Measurements from ENCODE around the gene GCC1. TPM values are rescaled to one million over a fixed set of nuclear protein-coding genes. Genes with fewer than 3 reads are reported as not detected.

GCC1 gene
- total RNA-seq, 2 donors from 2014 or later: 18.6 to 21.4 TPM

- no peaks in the 10 kb centered on the region for H3K27me3 ChIP-seq
- peaks cover 14% of the 10 kb centered on the region for H3K4me1 ChIP-seq
- no peak overlapping the region for H3K9ac ChIP-seq (ENCODE audit: low read depth in 2 of 2, low read length in 2 of 2)
- H3K27ac ChIP-seq: no peak overlapping the region
- peaks cover 6% of the 10 kb centered on the region for H3K36me3 ChIP-seq
- no peak for DNase-seq
- H3K9me3 ChIP-seq: no peaks in the 10 kb centered on the region
- intact Hi-C loops (cut with DNase I): no loop called here
- TF ChIP-seq CTCF (IDR thresholded peaks at IDR 0.05): no peak
- H3K4me3 ChIP-seq: no peak overlapping the region
Observed at GRCh38 chr7:127582361-127582760, 3.0 kb downstream of the GCC1 start.

- no peak for DNase-seq
- Histone ChIP-seq H3K36me3 (peaks cover 6% of the 10 kb centered on the region), H3K4me3 (no peak overlapping the region), H3K4me1 (peaks cover 14% of the 10 kb centered on the region), H3K27ac (no peak overlapping the region), H3K9me3 (no peaks in the 10 kb centered on the region), H3K9ac (ENCODE audit: low read depth in 2 of 2, low read length in 2 of 2) (no peak overlapping the region), H3K27me3 (no peaks in the 10 kb centered on the region)
- intact Hi-C loops (cut with DNase I): no loop called here
- no peak for TF ChIP-seq CTCF (IDR thresholded peaks at IDR 0.05)
Observed at GRCh38 chr7:127581716-127582115, 3.7 kb downstream of the GCC1 start.

DNA sequence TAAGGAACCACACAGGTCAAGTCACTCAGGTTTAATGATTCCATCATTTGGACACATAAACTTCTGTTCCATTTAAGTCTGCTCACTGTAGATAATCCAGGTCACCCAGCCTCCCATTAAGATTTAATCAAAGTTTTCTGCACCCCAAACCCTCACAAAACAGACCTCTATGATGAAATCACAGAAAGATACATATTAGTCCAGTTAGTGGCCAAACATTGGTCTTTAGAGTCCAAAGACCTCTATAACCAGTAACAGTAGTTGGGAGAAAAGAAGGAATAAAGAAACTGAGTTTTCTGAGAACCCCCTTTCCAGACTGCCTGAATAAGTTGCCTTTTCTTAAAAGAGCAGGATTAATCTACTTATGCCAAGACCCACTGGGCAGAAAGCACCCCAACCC lies 4.8 kb downstream of the GCC1 start:
- DNase-seq: no peak
- TF ChIP-seq CTCF (IDR thresholded peaks at IDR 0.05): no peak
- intact Hi-C loops (cut with DNase I): no loop called here
- Histone ChIP-seq H3K4me1 (peaks cover 14% of the 10 kb centered on the region), H3K27ac (no peak overlapping the region), H3K9ac (ENCODE audit: low read depth in 2 of 2, low read length in 2 of 2) (no peak overlapping the region), H3K9me3 (no peaks in the 10 kb centered on the region), H3K4me3 (no peak overlapping the region), H3K36me3 (peaks cover 6% of the 10 kb centered on the region), H3K27me3 (no peaks in the 10 kb centered on the region)

DNA sequence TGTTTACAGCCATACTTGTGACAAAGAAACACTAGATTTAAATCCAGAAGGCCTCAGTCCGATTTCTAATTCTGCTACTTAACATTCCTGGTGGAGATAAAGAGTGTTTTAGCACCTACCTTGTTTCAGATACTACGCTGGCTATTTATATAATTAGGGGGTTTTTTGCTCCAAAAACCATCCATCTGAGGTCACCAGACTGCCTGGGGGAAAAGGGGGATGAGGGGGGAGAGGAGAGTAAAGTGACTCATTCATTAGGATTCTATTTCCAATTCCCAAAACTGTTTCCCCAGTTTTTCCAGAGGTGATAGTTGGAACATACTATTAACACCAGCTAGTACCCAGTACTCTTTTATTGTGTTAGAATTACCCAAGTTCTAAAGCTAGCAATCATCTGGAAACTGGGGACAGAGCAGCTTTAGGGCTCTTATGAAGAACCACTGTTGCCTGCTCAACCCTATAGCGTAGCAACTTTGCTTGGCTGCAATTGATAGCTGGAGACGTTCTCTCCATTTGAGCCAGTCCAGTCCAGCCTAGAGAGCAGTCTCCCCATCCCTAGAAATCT lies 6.6 kb downstream of the GCC1 start:
- H3K4me1 ChIP-seq: peaks cover 5% of the 10 kb centered on the region
- H3K27me3 ChIP-seq: no peaks in the 10 kb centered on the region
- no peak for TF ChIP-seq CTCF (IDR thresholded peaks at IDR 0.05)
- H3K27ac ChIP-seq: no peak overlapping the region
- intact Hi-C loops (cut with DNase I): no loop called here
- no peak for DNase-seq
- no peaks in the 10 kb centered on the region for H3K9me3 ChIP-seq
- H3K36me3 ChIP-seq: peaks cover 6% of the 10 kb centered on the region
- no peak overlapping the region for H3K4me3 ChIP-seq
- no peak overlapping the region for H3K9ac ChIP-seq (ENCODE audit: low read depth in 2 of 2, low read length in 2 of 2)

- TF ChIP-seq CTCF (IDR thresholded peaks at IDR 0.05): no peak
- DNase-seq: no peak
- Histone ChIP-seq H3K4me1 (no peaks in the 10 kb centered on the region), H3K27me3 (no peaks in the 10 kb centered on the region), H3K36me3 (peaks cover 6% of the 10 kb centered on the region), H3K27ac (no peak overlapping the region), H3K9ac (ENCODE audit: low read depth in 2 of 2, low read length in 2 of 2) (no peak overlapping the region), H3K9me3 (no peaks in the 10 kb centered on the region), H3K4me3 (no peak overlapping the region)
- intact Hi-C loops (cut with DNase I): no loop called here
Observed at GRCh38 chr7:127578036-127578684, 7.2 kb downstream of the GCC1 start.

Measured in colonic mucosa (tissue), 4 donors.